Sigmoid colon (tissue), 7 donors: ENCODE measurements around the gene GPBP1. TPM values are rescaled to one million over a fixed set of nuclear protein-coding genes. Genes with fewer than 3 reads are reported as not detected.
"Not testable (repeated sequence)": the region's sequence is repeated elsewhere in the genome, so short reads cannot be mapped to it uniquely, and the experiment has no call there.

ENCODE experiments used
- DNase-seq: peaks from one replicate; pipeline ENCODE4 v3.0.0-alpha.2; 2019
- H3K27ac ChIP-seq, 4 donors: fragments of 200-600 bp; sonication (generic); one replicate each; pipeline ENCODE4 v1.5.1; 2016 to 2019; ENCODE audit warnings: mild to moderate bottlenecking in 1 of 4
- H3K27me3 ChIP-seq, 3 donors: fragments of 200-600 bp; sonication (generic); one replicate each; pipeline ENCODE4 v1.5.1; 2019; ENCODE audit warnings: mild to moderate bottlenecking in 1 of 3
- H3K36me3 ChIP-seq, 4 donors: fragments of 200-600 bp; sonication (generic); one replicate each; pipeline ENCODE4 v1.5.1; 2016 to 2019
- H3K4me1 ChIP-seq, 4 donors: fragments of 200-600 bp; sonication (generic); one replicate each; pipeline ENCODE4 v1.5.1; 2017 to 2019
- H3K4me3 ChIP-seq, 4 donors: fragments of 200-600 bp; sonication (generic); one replicate each; pipeline ENCODE4 v1.5.1; 2017 to 2019; ENCODE audit warnings: mild to moderate bottlenecking in 2 of 4, moderate library complexity in 1 of 4
- H3K9me3 ChIP-seq, 4 donors: fragments of 200-600 bp in 3 of 4; sonication (generic) in 3 of 4; one replicate each; pipeline versions ENCODE4 v1.5.1 to v1.6.1; 2013 to 2019
- CTCF ChIP-seq, 4 experiments: fragments of 450-650 bp in 3 of 4; fragments of 200-600 bp in 1 of 4; IDR thresholded peaks; one replicate each; pipeline ENCODE4 v1.5.1; 2016 to 2019; ENCODE audit warnings: antibody characterized with exemption in 4 of 4, mild to moderate bottlenecking in 3 of 4, moderate library complexity in 2 of 4
- EP300 ChIP-seq, 4 donors: sonication (generic); formaldehyde crosslinking; IDR thresholded peaks; one replicate each; pipeline ENCODE4 v1.6.1; 2017; ENCODE audit warnings: antibody characterized with exemption in 4 of 4
- POLR2A ChIP-seq, 2 donors: fragments of 450-650 bp; IDR thresholded peaks; one replicate each; pipeline ENCODE4 v1.6.1; 2016; ENCODE audit warnings: antibody characterized with exemption in 2 of 2, mild to moderate bottlenecking in 2 of 2, moderate library complexity in 2 of 2
- POLR2AphosphoS5 ChIP-seq, 4 donors: sonication (generic); formaldehyde crosslinking; IDR thresholded peaks; one replicate each; pipeline ENCODE4 v1.6.1; 2017; ENCODE audit warnings: antibody characterized with exemption in 4 of 4
- WGBS, 2 donors: extraction: QIAGEN DNeasy Blood & Tissue Kit; methylation state at CpG; one replicate each; pipeline ENCODE4 v1.1.7; 2013; 5-methylcytosine and 5-hydroxymethylcytosine counted together
- intact Hi-C: fragments of 100-400 bp; cut with DNase I; formaldehyde crosslinking; loops from one replicate; pipeline ENCODE4 v1.15.1; 2023
- polyA plus RNA-seq, 3 donors: library from polyadenylated mRNA; stranded (reverse); fragments of 200-250 nt; gene quantifications; one replicate each; pipeline ENCODE4 v1.2.3, GENCODE V29; 2013
- total RNA-seq, 4 donors: library from RNA; depleted of rRNA; stranded (reverse); fragments of >200 nt; gene quantifications; one replicate each; pipeline ENCODE4 v1.1.0, GENCODE V29; 2016
- donor health status: healthy with polysubstance abuse.
- donor health status: Bipolar disorder and iron deficiency.
- donor health status: healthy.

GPBP1 gene
- total and polyA plus RNA-seq, 7 donors: 32.4 to 69.2 (median 52.3) TPM

- H3K27me3 ChIP-seq: no peaks in the 10 kb centered on the region
- TF ChIP-seq CTCF (IDR thresholded peaks at IDR 0.05) (no peak), POLR2AphosphoS5 (IDR thresholded peaks at IDR 0.05) (no peak), POLR2A (IDR thresholded peaks at IDR 0.05) (no peak)
- no peak overlapping the region for H3K4me3 ChIP-seq
- no peak for DNase-seq
- no peak overlapping the region for H3K27ac ChIP-seq
- intact Hi-C loops: no loop called here
- H3K9me3 ChIP-seq: peaks cover 0 to 4% (median 0%) of the 10 kb centered on the region in 4 donors
- no peaks in the 10 kb centered on the region for H3K36me3 ChIP-seq
- 43 to 70% methylated on average over 2 of the region's 2 CpGs for WGBS, 2 donors
- no peaks in the 10 kb centered on the region for H3K4me1 ChIP-seq
These were observed 131.1 kb downstream of the GPBP1 start for GRCh38 chr5:57304931-57305330.

GRCh38 chr5:57306359-57306758, 132.5 kb downstream of the GPBP1 start:
- Histone ChIP-seq H3K4me1 (no peaks in the 10 kb centered on the region), H3K9me3 (peaks cover 0 to 4% (median 0%) of the 10 kb centered on the region in 4 donors), H3K27me3 (no peaks in the 10 kb centered on the region), H3K27ac (no peak overlapping the region), H3K4me3 (no peak overlapping the region), H3K36me3 (no peaks in the 10 kb centered on the region)
- TF ChIP-seq EP300 (IDR thresholded peaks at IDR 0.05) (no peak), POLR2A (IDR thresholded peaks at IDR 0.05) (no peak), POLR2AphosphoS5 (IDR thresholded peaks at IDR 0.05) (no peak), CTCF (IDR thresholded peaks at IDR 0.05) (no peak)
- intact Hi-C loops: no loop called here
- no peak for DNase-seq
- WGBS, 2 donors: 94 to 96% methylated on average over 2 of the region's 2 CpGs

GRCh38 chr5:57307516-57307915, 133.7 kb downstream of the GPBP1 start:
- Histone ChIP-seq H3K4me1 (no peaks in the 10 kb centered on the region), H3K9me3 (peaks cover 0 to 4% (median 0%) of the 10 kb centered on the region in 4 donors), H3K4me3 (no peak overlapping the region), H3K27me3 (no peaks in the 10 kb centered on the region), H3K27ac (no peak overlapping the region), H3K36me3 (no peaks in the 10 kb centered on the region)
- TF ChIP-seq EP300 (IDR thresholded peaks at IDR 0.05) (no peak), POLR2A (IDR thresholded peaks at IDR 0.05) (no peak), POLR2AphosphoS5 (IDR thresholded peaks at IDR 0.05) (no peak)
- no peak for DNase-seq
- intact Hi-C loops: no loop called here
- 91 to 95% methylated on average over 2 of the region's 2 CpGs for WGBS, 2 donors

GRCh38 chr5:57309022-57309421, 135.2 kb downstream of the GPBP1 start:
- H3K27ac ChIP-seq, H3K36me3 ChIP-seq, H3K4me3 ChIP-seq, H3K9me3 ChIP-seq, intact Hi-C loops, H3K4me1 ChIP-seq, H3K27me3 ChIP-seq, DNase-seq: not testable (repeated sequence)

- TF ChIP-seq POLR2AphosphoS5 (IDR thresholded peaks at IDR 0.05): no peak
- no peak for TF ChIP-seq EP300 (IDR thresholded peaks at IDR 0.05)
- TF ChIP-seq POLR2A (IDR thresholded peaks at IDR 0.05): no peak
- no peak for TF ChIP-seq CTCF (IDR thresholded peaks at IDR 0.05)
These were observed 137.4 kb downstream of the GPBP1 start for GRCh38 chr5:57311251-57311650.

More at GRCh38 chr5:57311251-57311650, 137.4 kb downstream of the GPBP1 start:
- no peaks in the 10 kb centered on the region for H3K36me3 ChIP-seq
- intact Hi-C loops: no loop called here
- no peak overlapping the region for H3K4me3 ChIP-seq
- no peaks in the 10 kb centered on the region for H3K27me3 ChIP-seq
- no peak overlapping the region for H3K27ac ChIP-seq
- H3K9me3 ChIP-seq: peaks cover 0 to 2% (median 0%) of the 10 kb centered on the region in 4 donors
- no peaks in the 10 kb centered on the region for H3K4me1 ChIP-seq
- DNase-seq: no peak
- WGBS, 2 donors: 84 to 86% methylated on average over 2 of the region's 2 CpGs
